Ovary (tissue), 9 donors: ENCODE measurements around the gene ACSL6. TPM values are rescaled to one million over a fixed set of nuclear protein-coding genes. Genes with fewer than 3 reads are reported as not detected.

Experiments
- DNase-seq, 5 donors: peaks; one replicate each; pipeline ENCODE4 v3.0.0-alpha.2; 2019 to 2020
- H3K27ac ChIP-seq, 2 donors: fragments of 200-600 bp; one replicate each; pipeline versions ENCODE4 v1.5.1 to v1.8.0; 2019 to 2022
- H3K27me3 ChIP-seq: fragments of 200-600 bp; one replicate; pipeline ENCODE4 v1.8.0; 2022
- H3K36me3 ChIP-seq: fragments of 200-600 bp; sonication (generic); one replicate; pipeline ENCODE4 v1.5.1; 2019
- H3K4me1 ChIP-seq: one replicate; pipeline ENCODE4 v1.8.1; 2013; ENCODE audit warnings: mild to moderate bottlenecking, moderate library complexity; ENCODE audit not compliant: insufficient read depth
- H3K4me3 ChIP-seq: fragments of 200-600 bp; sonication (generic); one replicate; pipeline ENCODE4 v1.5.1; 2017
- H3K9me3 ChIP-seq, 2 donors: fragments of 200-600 bp in 1 of 2; sonication (generic) in 1 of 2; one replicate each; pipeline versions ENCODE4 v1.5.1 to v1.8.1; 2013 to 2019; ENCODE audit warnings: mild to moderate bottlenecking in 1 of 2, moderate library complexity in 1 of 2
- CTCF ChIP-seq, 3 donors: fragments of 450-650 bp in 2 of 3; fragments of 200-600 bp in 1 of 3; IDR thresholded peaks; one replicate each; pipeline versions ENCODE4 v1.5.1 to v1.8.0; 2016 to 2022; ENCODE audit warnings: antibody characterized with exemption in 3 of 3, mild to moderate bottlenecking in 1 of 3
- EP300 ChIP-seq: sonication (generic); formaldehyde crosslinking; IDR thresholded peaks from one replicate; pipeline ENCODE4 v1.6.1; 2017; ENCODE audit warnings: antibody characterized with exemption
- POLR2A ChIP-seq: fragments of 450-650 bp; IDR thresholded peaks from one replicate; pipeline ENCODE4 v1.6.1; 2017; ENCODE audit warnings: antibody characterized with exemption, mild to moderate bottlenecking, moderate library complexity
- WGBS, 3 donors: extraction: QIAGEN DNeasy Blood & Tissue Kit in 1 of 3; methylation state at CpG; one replicate each; pipeline versions ENCODE4 v1.1.5 to v1.1.7; 2013 to 2017; 5-methylcytosine and 5-hydroxymethylcytosine counted together
- intact Hi-C, 4 donors: fragments of 100-400 bp; cut with DNase I; formaldehyde crosslinking; loops; one replicate each; pipeline versions ENCODE4 v1.11.0 to v1.15.1; 2022 to 2023
- polyA plus RNA-seq, 2 donors: library from polyadenylated mRNA; stranded (reverse); fragments of 200-250 nt in 1 of 2; fragments of 350-450 nt in 1 of 2; fragmentation: Illumina TruSeq in 1 of 2; extraction: RNeasy Lipid Tissue Mini Kit (QIAGEN cat#74804) in 1 of 2; gene quantifications; one replicate each; pipeline ENCODE4 v1.2.3, GENCODE V29; 2013 to 2014
- total RNA-seq, 7 donors: library from RNA; depleted of rRNA in 2 of 7; stranded (reverse); fragments of >200 nt in 2 of 7; fragmentation: NEBNext Ultra II Directional in 3 of 7; extraction: Animal tissue kit (Norgen Biotek cat#: 25700) in 3 of 7; gene quantifications; one replicate each; pipeline versions ENCODE4 v1.1.0 to v1.2.4, GENCODE V29; 2016 to 2023
- donor health status: DM: no; HTN: no; CAD: no; lungs with moderate emphysema.
- donor health status: DM: no; HTN: no; CAD: no.
- donor health status: Bipolar disorder and iron deficiency.
- donor health status: DM: yes; HTN: yes; CAD: no.
- donor health status: DM: no; HTN: no; CAD: no.
- donor health status: DM: yes; HTN: yes; CAD: no.

ACSL6 gene
- total and polyA plus RNA-seq, 9 donors, result 0.07 to 0.65 (median 0.22) TPM; not detected in 1

GRCh38 chr5:132049559-132049958 lies 38.1 kb upstream of the ACSL6 start:
- intact Hi-C loops, result no loop called here
- Histone ChIP-seq H3K36me3 (no peaks in the 10 kb centered on the region), H3K9me3 (no peaks in the 10 kb centered on the region), H3K27me3 (no peaks in the 10 kb centered on the region), H3K27ac (no peak overlapping the region), H3K4me1 (no peaks in the 10 kb centered on the region), H3K4me3 (no peak overlapping the region)
- WGBS, 3 donors, result 86 to 91% (median 88%) methylated on average over 12 of the region's 12 CpGs
- TF ChIP-seq EP300 (no peak), CTCF (IDR thresholded peaks at IDR 0.05) (no peak), POLR2A (no peak)
- DNase-seq, result no peak

- Histone ChIP-seq H3K27me3 (no peaks in the 10 kb centered on the region), H3K4me1 (no peaks in the 10 kb centered on the region), H3K36me3 (no peaks in the 10 kb centered on the region), H3K4me3 (no peak overlapping the region), H3K9me3 (no peaks in the 10 kb centered on the region), H3K27ac (no peak overlapping the region)
- 52 to 58% (median 54%) methylated on average over 4 of the region's 4 CpGs for WGBS, 3 donors
- no peak for DNase-seq
- intact Hi-C loops, result no loop called here
- TF ChIP-seq EP300 (no peak), CTCF (IDR thresholded peaks at IDR 0.05) (no peak), POLR2A (no peak)
Observed at GRCh38 chr5:132049093-132049492, 37.6 kb upstream of the ACSL6 start.

DNA sequence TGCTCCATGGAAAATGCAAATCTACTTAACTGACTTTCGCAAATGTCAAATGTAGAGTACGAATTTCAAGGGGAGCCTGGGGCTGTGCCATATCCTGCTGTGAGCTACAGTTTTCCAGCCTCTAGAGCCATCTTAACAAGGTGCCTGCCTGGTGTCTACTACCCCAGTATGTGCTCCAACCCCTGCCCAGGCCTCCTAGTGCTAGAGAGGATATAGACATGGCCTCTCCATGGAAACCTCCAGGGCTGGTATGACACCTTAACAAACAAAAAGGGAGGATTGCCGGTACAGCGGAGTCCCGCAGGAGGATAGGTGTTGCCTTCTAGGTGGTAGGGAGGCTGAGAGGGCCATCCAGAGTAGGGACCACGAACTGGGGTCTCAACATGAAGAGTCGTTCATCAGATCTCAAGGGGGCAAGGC lies 35.4 kb upstream of the ACSL6 start:
- no peaks in the 10 kb centered on the region for H3K27me3 ChIP-seq
- no peaks in the 10 kb centered on the region for H3K36me3 ChIP-seq
- intact Hi-C loops, result no loop called here
- no peak overlapping the region for H3K4me3 ChIP-seq
- TF ChIP-seq POLR2A (no peak), CTCF (IDR thresholded peaks at IDR 0.05) (no peak), EP300 (no peak)
- H3K9me3 ChIP-seq, result no peaks in the 10 kb centered on the region
- H3K4me1 ChIP-seq, result no peaks in the 10 kb centered on the region
- peak in 1 of 5 donors; percentile 9 for DNase-seq
- no peak overlapping the region for H3K27ac ChIP-seq
- WGBS, 3 donors, result 74 to 80% (median 76%) methylated on average over 7 of the region's 7 CpGs

- peak in 1 of 5 donors; percentile 17 for DNase-seq
- Histone ChIP-seq H3K4me3 (no peak overlapping the region), H3K36me3 (no peaks in the 10 kb centered on the region), H3K9me3 (no peaks in the 10 kb centered on the region), H3K27ac (no peak overlapping the region), H3K4me1 (no peaks in the 10 kb centered on the region), H3K27me3 (no peaks in the 10 kb centered on the region)
- 82 to 89% (median 88%) methylated on average over 10 of the region's 10 CpGs for whole genome bisulfite sequencing, 3 donors
- TF ChIP-seq EP300 (no peak), POLR2A (no peak), CTCF (IDR thresholded peaks at IDR 0.05) (no peak)
- intact Hi-C loops, result no loop called here
Observed at GRCh38 chr5:132044207-132044606, 32.7 kb upstream of the ACSL6 start.

DNA sequence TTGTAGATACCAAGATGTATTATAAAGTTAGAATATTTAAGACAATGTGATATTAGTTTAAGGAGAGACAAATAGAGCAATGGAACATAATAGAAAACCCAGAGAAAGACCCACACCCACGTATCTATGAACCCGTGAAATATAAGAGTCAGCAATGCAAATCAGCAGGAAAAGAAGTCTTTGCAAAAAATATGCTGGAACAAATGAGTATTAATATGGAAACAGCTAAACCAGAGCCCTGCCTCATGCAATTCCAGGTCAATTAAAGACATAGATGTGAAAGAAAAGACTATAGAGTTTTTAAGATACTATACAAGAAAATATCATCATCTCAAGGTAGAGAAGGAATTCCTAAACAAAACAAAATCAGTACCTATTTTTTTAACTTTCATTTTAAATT lies 25.9 kb upstream of the ACSL6 start:
- Histone ChIP-seq H3K4me1 (no peaks in the 10 kb centered on the region), H3K27me3 (no peaks in the 10 kb centered on the region), H3K9me3 (no peaks in the 10 kb centered on the region), H3K36me3 (no peaks in the 10 kb centered on the region), H3K4me3 (no peak overlapping the region), H3K27ac (no peak overlapping the region)
- 38 to 66% (median 53%) methylated on average over 2 of the region's 2 CpGs for WGBS, 3 donors
- intact Hi-C loops, result no loop called here
- no peak for DNase-seq
- no peak for TF ChIP-seq CTCF (IDR thresholded peaks at IDR 0.05)
- no peak for TF ChIP-seq EP300
- TF ChIP-seq POLR2A, result no peak
